Loucy (cell line): Measurements from ENCODE around the gene TBC1D22A.

Source experiments
- H2AFZ ChIP-seq: fragments of 200-600 bp; sonication (generic); 2 replicates; pipeline ENCODE4 v1.6.0; 2016; ENCODE audit warnings: antibody characterized with exemption, mild to moderate bottlenecking, low read length, moderate library complexity
- H3F3A ChIP-seq: fragments of 200-600 bp; 2 replicates; pipeline ENCODE4 v1.6.0; 2016; ENCODE audit warnings: antibody characterized with exemption, low read depth, mild to moderate bottlenecking
- H3K27me3 ChIP-seq: fragments of 200-600 bp; sonication (generic); 2 replicates; pipeline ENCODE4 v1.6.1; 2014; ENCODE audit warnings: low read length, mild to moderate bottlenecking; ENCODE audit not compliant: insufficient read depth, poor library complexity, severe bottlenecking
- H3K36me3 ChIP-seq: fragments of 200-600 bp; sonication (generic); 2 replicates; pipeline ENCODE4 v1.6.1; 2016; ENCODE audit warnings: low read length; ENCODE audit not compliant: insufficient read depth
- H3K4me1 ChIP-seq: fragments of 200-600 bp; sonication (generic); 2 replicates; pipeline ENCODE4 v1.5.1; 2014; ENCODE audit warnings: low read length, mild to moderate bottlenecking; ENCODE audit not compliant: insufficient read depth, poor library complexity, severe bottlenecking
- H3K4me2 ChIP-seq: fragments of 200-600 bp; sonication (generic); 2 replicates; pipeline ENCODE4 v1.6.0; 2014; ENCODE audit warnings: antibody characterized with exemption, low read length, low read depth, mild to moderate bottlenecking; ENCODE audit not compliant: poor library complexity, severe bottlenecking
- H3K4me3 ChIP-seq: fragments of 200-600 bp; sonication (generic); 2 replicates; pipeline ENCODE4 v1.5.1; 2014; ENCODE audit warnings: low read length, mild to moderate bottlenecking, mixed read lengths; ENCODE audit not compliant: poor library complexity, severe bottlenecking
- H3K79me2 ChIP-seq: fragments of 200-600 bp; sonication (generic); 2 replicates; pipeline ENCODE4 v1.6.1; 2014; ENCODE audit warnings: low read length; ENCODE audit not compliant: insufficient read depth
- H3K9ac ChIP-seq: fragments of 200-600 bp; sonication (generic); 2 replicates; pipeline ENCODE4 v1.6.0; 2014; ENCODE audit warnings: mild to moderate bottlenecking, low read depth, low read length, moderate library complexity; ENCODE audit not compliant: poor library complexity, severe bottlenecking
- H3K9me2 ChIP-seq: fragments of 200-600 bp; sonication (generic); replicated peaks from 2 replicates; pipeline ENCODE4 v1.6.1; 2016; ENCODE audit warnings: low read depth, low read length, mixed read lengths
- H3K9me3 ChIP-seq: fragments of 200-600 bp; sonication (generic); 2 replicates; pipeline ENCODE4 v1.6.1; 2014; ENCODE audit warnings: mild to moderate bottlenecking, antibody characterized with exemption, low read length, low read depth; ENCODE audit not compliant: insufficient read depth
- H4K20me1 ChIP-seq: fragments of 200-600 bp; sonication (generic); 2 replicates; pipeline ENCODE4 v1.6.0; 2014; ENCODE audit warnings: antibody characterized with exemption, low read length, mild to moderate bottlenecking; ENCODE audit not compliant: insufficient read depth, poor library complexity, severe bottlenecking
- CTCF ChIP-seq: fragments of 200-600 bp; sonication (generic); conservative IDR thresholded peaks from 2 replicates; pipeline ENCODE4 v1.5.1; 2014; ENCODE audit warnings: mild to moderate bottlenecking, antibody characterized with exemption, low read length
- EZH2phosphoT487 ChIP-seq: fragments of 200-600 bp; IDR thresholded peaks from 2 replicates; pipeline ENCODE4 v1.6.1; 2018; ENCODE audit warnings: antibody characterized with exemption, mild to moderate bottlenecking, moderate library complexity, borderline replicate concordance

The TBC1D22A gene

GRCh38 chr22:46777609-46777970, 15.1 kb downstream of the TBC1D22A start:
- Histone ChIP-seq H3K4me1 (peaks cover 4% of the 10 kb centered on the region), H3K4me2 (no peak overlapping the region), H3K9me3 (no peaks in the 10 kb centered on the region), H4K20me1 (peaks cover 3% of the 10 kb centered on the region), H3K36me3 (no peaks in the 10 kb centered on the region), H3K9me2 (no peaks in the 10 kb centered on the region), H3F3A (no peaks in the 10 kb centered on the region), H3K27me3 (no peaks in the 10 kb centered on the region), H3K9ac (no peak overlapping the region), H2AFZ (no peak overlapping the region), H3K4me3 (no peak overlapping the region), H3K79me2 (peaks cover 86% of the 10 kb centered on the region; the same call in 1 of the 2 replicates)
- TF ChIP-seq CTCF (no peak), EZH2phosphoT487 (no peak)

- H3K9ac ChIP-seq, result no peak overlapping the region
- no peaks in the 10 kb centered on the region for H3K9me3 ChIP-seq
- peaks cover 4% of the 10 kb centered on the region for H3K4me1 ChIP-seq
- no peak overlapping the region for H2AFZ ChIP-seq
- no peak overlapping the region for H3K4me3 ChIP-seq
- peaks cover 87% of the 10 kb centered on the region for H3K79me2 ChIP-seq
- no peaks in the 10 kb centered on the region for H3F3A ChIP-seq
- TF ChIP-seq CTCF, result no peak
- TF ChIP-seq EZH2phosphoT487, result no peak
- no peak overlapping the region for H3K4me2 ChIP-seq
- H3K9me2 ChIP-seq, result no peaks in the 10 kb centered on the region
- H4K20me1 ChIP-seq, result peaks cover 3% of the 10 kb centered on the region
- no peaks in the 10 kb centered on the region for H3K36me3 ChIP-seq
- H3K27me3 ChIP-seq, result no peaks in the 10 kb centered on the region
Measured at GRCh38 chr22:46779023-46779422, 16.6 kb downstream of the TBC1D22A start.

DNA sequence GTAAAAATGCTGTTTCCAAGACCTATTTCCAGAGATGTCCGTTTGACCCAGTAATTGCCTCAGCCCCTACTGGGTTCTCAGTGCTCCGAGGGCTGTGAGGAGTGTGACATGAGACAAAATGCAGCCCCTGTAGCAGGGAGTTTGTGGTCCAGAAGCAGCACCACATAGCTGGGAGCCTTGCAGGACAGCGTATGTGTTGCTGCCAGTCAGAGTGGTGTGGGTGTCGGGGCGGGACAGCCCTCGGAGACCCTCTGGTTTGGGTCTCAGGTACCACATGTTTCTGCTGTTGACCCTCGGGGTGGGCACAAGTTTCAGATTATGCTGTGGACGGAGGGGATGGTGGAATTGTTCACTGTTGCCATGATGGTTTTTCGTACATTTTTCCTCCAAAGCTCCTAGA, 17.2 kb downstream of the TBC1D22A start:
- Histone ChIP-seq H3K4me1 (peaks cover 4% of the 10 kb centered on the region), H3K4me2 (no peak overlapping the region), H3F3A (no peaks in the 10 kb centered on the region), H3K9me2 (no peaks in the 10 kb centered on the region), H4K20me1 (no peaks in the 10 kb centered on the region), H3K79me2 (peaks cover 87% of the 10 kb centered on the region), H3K27me3 (no peaks in the 10 kb centered on the region), H3K9me3 (no peaks in the 10 kb centered on the region), H2AFZ (no peak overlapping the region), H3K4me3 (no peak overlapping the region), H3K9ac (no peak overlapping the region), H3K36me3 (no peaks in the 10 kb centered on the region)
- TF ChIP-seq EZH2phosphoT487 (no peak), CTCF (no peak)
